HG03565 (cell line): ENCODE measurements around the gene ADAP1.
"Not testable (repeated sequence)": the region's sequence is repeated elsewhere in the genome, so short reads cannot be mapped to it uniquely, and the experiment has no call there.

Experiments used
- ATAC-seq: cut with Tn5 transposase; IDR thresholded peaks from one replicate; pipeline ENCODE4 v1.9.1; 2021; ENCODE audit warnings: mild to moderate bottlenecking, moderate library complexity; ENCODE audit not compliant: unreplicated experiment

The ADAP1 gene

GRCh38 chr7:975702-976473 lies 21.4 kb upstream of the ADAP1 start:
- ATAC-seq: no peak

DNA sequence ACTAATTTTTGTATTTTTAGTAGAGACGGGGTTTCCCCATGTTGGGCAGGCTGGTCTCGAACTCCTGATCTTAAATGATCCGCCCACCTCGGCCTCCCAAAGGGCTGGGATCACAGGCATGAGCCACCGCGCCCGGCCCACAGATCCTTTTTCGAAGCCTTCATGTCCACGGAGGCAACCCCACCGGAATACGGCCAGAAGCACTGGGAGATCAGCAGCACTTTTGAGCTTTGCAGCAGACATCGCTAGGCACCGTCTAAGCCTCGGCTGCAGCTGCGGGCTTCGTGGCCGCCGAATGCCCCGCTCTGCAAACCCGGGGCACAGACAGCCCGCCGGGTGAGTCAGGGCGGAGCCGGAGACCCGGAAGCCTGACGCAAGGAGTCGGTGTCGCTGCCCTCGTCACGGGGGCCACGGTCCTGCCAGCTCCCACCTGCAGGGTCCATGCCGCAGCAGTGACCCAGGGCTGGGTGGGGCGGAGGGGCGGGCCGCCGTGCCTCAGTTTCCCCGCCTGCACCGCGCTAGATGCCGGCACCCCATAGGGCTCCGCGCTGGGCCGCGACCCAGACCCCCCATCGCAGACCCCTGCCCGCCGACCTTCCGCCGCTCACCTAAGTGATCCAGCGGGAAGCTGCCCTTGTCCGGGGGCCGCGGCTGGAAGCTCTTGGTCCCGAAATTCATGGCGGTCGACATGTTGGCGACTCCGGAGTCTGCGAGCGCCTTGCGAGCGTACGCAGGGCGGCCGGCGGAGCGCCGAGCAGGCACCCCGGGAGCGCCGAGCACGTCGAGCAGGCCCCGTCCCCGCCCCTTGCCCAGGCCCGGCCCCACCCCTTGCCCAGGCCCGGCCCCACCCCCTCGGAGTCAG lies 20.6 kb upstream of the ADAP1 start, which contains the start of gene COX19:
Gene COX19, minus strand, starts transcription at position 730 of the 862 bp plus-strand sequence. Its CDS starts 40 bp downstream, at position 690.
- peak; percentile 60 for ATAC-seq

DNA sequence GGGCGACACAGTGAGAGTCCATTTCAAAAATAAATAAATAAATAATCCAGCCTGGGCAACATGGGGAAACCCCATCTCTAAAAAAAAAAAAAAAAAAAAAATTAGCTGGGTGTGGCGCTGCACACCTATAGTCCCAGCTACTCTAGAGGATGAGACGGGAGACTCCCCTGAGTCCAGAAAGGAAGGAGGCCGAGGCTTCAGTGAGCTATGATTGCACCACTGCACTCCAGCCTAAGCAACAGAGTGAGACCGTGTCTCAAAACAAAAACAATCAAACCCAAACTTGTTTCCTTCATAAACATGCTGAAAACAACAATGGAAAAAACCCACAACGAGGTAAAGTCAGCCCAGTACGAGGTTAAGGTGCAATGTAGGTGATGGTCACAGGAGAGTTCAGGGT lies 19.7 kb upstream of the ADAP1 start:
- ATAC-seq: no peak

- no peak for ATAC-seq
Observed at GRCh38 chr7:973312-973711, 18.8 kb upstream of the ADAP1 start.

- no peak for ATAC-seq
Observed at GRCh38 chr7:972676-973309, 18.3 kb upstream of the ADAP1 start.

DNA sequence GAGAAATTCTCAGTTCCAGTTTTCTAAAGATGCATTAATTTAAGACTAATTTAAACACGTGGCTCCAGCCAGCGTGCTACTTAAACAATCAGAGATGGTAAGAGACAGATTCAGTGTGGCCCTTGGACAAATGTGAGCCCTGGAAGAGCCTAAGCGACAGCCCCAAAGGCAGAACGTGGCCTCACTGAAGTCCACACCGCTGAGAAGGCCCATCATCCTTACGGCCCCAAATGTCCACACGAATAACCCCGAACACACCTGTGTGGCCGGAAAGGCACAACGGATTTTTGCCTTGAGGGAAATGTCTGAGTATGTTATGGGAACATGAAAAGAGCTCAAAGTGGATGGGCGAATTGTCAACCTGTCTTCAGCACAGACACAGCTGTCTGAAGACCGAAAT lies 17.6 kb upstream of the ADAP1 start:
- ATAC-seq: no peak

GRCh38 chr7:970744-971143 lies 16.3 kb upstream of the ADAP1 start:
- no peak for ATAC-seq

GRCh38 chr7:969403-969802 lies 14.9 kb upstream of the ADAP1 start:
- ATAC-seq: no peak

- ATAC-seq: no peak
Observed at GRCh38 chr7:968205-969105, 14.0 kb upstream of the ADAP1 start.

GRCh38 chr7:967361-968082 lies 13.0 kb upstream of the ADAP1 start:
- ATAC-seq: no peak

GRCh38 chr7:966291-967069 lies 12.0 kb upstream of the ADAP1 start:
- ATAC-seq: no peak

GRCh38 chr7:964401-965231 lies 10.1 kb upstream of the ADAP1 start:
- no peak for ATAC-seq

- no peak for ATAC-seq
Observed at GRCh38 chr7:963236-964078, 9.0 kb upstream of the ADAP1 start.

DNA sequence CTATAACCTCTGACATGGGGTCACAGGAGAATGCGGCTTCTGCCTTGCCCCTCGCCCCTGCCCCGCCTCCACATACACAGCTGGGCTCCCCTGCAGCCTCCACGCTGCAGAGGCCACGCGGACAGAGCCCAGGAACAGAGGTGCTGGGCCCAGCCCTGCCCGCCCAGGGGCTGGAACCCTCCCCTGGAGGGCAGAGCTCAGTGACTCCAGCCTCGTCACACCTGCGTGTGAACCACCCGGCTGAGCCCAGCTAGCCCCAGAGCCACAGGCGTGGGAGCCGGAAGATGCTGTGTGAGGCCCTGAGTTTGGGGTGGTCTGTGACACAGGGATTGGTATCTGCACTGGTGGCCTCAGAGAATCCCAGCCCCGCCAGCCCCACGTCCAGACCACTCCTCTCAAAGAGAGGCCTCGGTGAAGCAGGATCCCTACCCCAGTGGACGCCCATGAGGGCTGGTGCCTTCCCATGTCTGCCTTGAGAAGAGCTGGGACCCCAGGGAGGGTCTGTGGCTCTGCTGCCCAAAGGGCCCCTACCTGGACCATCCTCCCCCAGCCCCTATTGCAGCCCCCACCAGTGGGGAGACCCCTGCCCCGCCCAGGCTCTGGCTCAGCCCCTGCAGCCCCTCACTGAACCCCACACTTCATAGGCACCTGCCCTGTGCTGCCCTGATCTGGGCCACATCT lies 8.1 kb upstream of the ADAP1 start:
- no peak for ATAC-seq

DNA sequence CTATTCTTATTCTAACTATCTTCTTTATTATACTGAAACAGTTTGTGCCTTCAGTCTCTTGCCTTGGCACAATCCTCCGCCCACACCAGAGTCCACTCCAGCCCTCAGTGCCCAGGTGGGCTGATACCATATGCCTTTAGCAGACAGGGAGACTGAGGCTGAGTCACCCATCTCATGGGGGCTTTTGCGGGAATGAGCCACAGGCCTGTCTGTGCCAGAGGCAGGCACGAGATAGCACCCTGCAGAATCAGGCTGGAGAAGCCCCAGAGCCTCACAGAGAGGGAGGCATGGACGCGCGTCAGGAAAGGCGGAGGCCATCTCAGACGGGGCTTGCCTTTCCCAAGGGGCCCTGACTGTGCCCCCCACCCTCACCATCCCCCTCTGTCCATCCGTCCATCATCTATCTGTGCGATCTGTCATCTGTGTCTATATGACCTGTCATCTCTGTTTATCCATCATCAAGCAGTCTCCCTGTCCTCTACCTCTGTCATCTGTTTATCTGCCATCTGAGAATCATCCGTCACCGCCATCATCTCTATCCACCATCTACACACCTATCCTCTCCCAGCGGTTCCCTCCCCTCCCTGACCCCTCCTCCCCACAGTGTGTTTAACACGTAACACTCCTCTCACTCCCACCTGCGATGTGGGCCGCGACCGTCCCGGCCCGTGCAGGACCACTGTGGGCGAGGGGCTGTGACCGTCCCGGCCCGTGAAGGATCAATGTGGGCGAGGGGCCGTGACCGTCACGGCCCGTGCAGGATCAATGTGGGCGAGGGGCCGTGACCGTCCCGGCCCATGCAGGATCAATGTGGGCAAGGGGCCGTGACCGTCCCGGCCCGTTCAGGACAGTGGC lies 7.3 kb upstream of the ADAP1 start:
- no peak for ATAC-seq

GRCh38 chr7:960972-961371 lies 6.5 kb upstream of the ADAP1 start:
- ATAC-seq: not testable (repeated sequence)
